Smooth muscle cell (in vitro differentiated cells): ENCODE measurements around the gene KRT82. TPM values are rescaled to one million over a fixed set of nuclear protein-coding genes. Genes with fewer than 3 reads are reported as not detected.

ENCODE experiments used
- DNase-seq: peaks from one replicate; lab custom pipeline; 2025; ENCODE audit not compliant: unreplicated experiment; lab: John Stamatoyannopoulos, UW
- H2AFZ ChIP-seq: fragments of 200-600 bp; sonication (generic); 2 replicates; pipeline ENCODE4 v1.6.0; 2016; ENCODE audit warnings: antibody characterized with exemption, low read depth, mild to moderate bottlenecking
- H3F3A ChIP-seq: fragments of 200-600 bp; sonication (generic); 2 replicates; pipeline ENCODE4 v1.6.0; 2017; ENCODE audit warnings: antibody characterized with exemption, low read depth
- H3K27ac ChIP-seq: fragments of 200-600 bp; sonication (generic); 2 replicates; pipeline ENCODE4 v1.5.1; 2016; ENCODE audit warnings: low read depth, mild to moderate bottlenecking
- H3K27me3 ChIP-seq: fragments of 200-600 bp; sonication (generic); 2 replicates; pipeline ENCODE4 v1.6.1; 2016; ENCODE audit warnings: low read depth, mild to moderate bottlenecking
- H3K36me3 ChIP-seq: fragments of 200-600 bp; sonication (generic); 2 replicates; pipeline ENCODE4 v1.5.1; 2016; ENCODE audit warnings: low read depth
- H3K4me1 ChIP-seq: fragments of 200-600 bp; sonication (generic); 2 replicates; pipeline ENCODE4 v1.5.1; 2016; ENCODE audit warnings: low read depth
- H3K4me2 ChIP-seq: fragments of 200-600 bp; sonication (generic); 2 replicates; pipeline ENCODE4 v1.6.0; 2016; ENCODE audit warnings: mild to moderate bottlenecking
- H3K4me3 ChIP-seq: fragments of 200-600 bp; sonication (generic); 2 replicates; pipeline ENCODE4 v1.5.1; 2016; ENCODE audit warnings: mild to moderate bottlenecking
- H3K79me2 ChIP-seq: fragments of 200-600 bp; sonication (generic); 2 replicates; pipeline ENCODE4 v1.6.0; 2016; ENCODE audit warnings: low read depth, mild to moderate bottlenecking
- H3K9ac ChIP-seq: fragments of 200-600 bp; sonication (generic); 2 replicates; pipeline ENCODE4 v1.6.0; 2016; ENCODE audit warnings: low read depth
- H3K9me3 ChIP-seq: fragments of 200-600 bp; sonication (generic); replicated peaks from 2 replicates; pipeline ENCODE4 v1.5.1; 2016; ENCODE audit warnings: low read depth
- H4K20me1 ChIP-seq: fragments of 200-600 bp; sonication (generic); 2 replicates; pipeline ENCODE4 v1.6.0; 2016; ENCODE audit warnings: low read depth
- CTCF ChIP-seq: fragments of 200-600 bp; sonication (generic); IDR thresholded peaks from 2 replicates; pipeline ENCODE4 v1.5.1; 2017; ENCODE audit warnings: borderline replicate concordance, mild to moderate bottlenecking, antibody characterized with exemption; ENCODE audit not compliant: insufficient read depth, poor library complexity, severe bottlenecking
- WGBS: methylation state at CpG from one replicate; pipeline ENCODE4 v1.1.7; 2016; ENCODE audit warnings: low lambda C conversion rate; 5-methylcytosine and 5-hydroxymethylcytosine counted together
- polyA plus RNA-seq: library from polyadenylated mRNA; unstranded; fragments of >200 nt; fragmentation: Nextera tagmentation; extraction: Ambion mirVana; gene quantifications from 2 replicates; pipeline ENCODE4 v1.2.1, GENCODE V29; 2016
- total RNA-seq: library from RNA; depleted of rRNA; stranded (reverse); fragments of >200 nt; gene quantifications from 2 replicates; pipeline ENCODE4 v1.2.3, GENCODE V29; 2014

Gene KRT82
- total and polyA plus RNA-seq, 2 experiments from 2014 or later, result 0.23 TPM; not detected in 1

- no peaks in the 10 kb centered on the region for H3K79me2 ChIP-seq
- no peaks in the 10 kb centered on the region for H3K9me3 ChIP-seq
- H3K27ac ChIP-seq, result no peak overlapping the region
- DNase-seq, result no peak
- TF ChIP-seq CTCF, result peak; percentile 23
- H4K20me1 ChIP-seq, result no peaks in the 10 kb centered on the region
- no peaks in the 10 kb centered on the region for H3K36me3 ChIP-seq
- H3K4me1 ChIP-seq, result no peaks in the 10 kb centered on the region
- H3K27me3 ChIP-seq, result peaks cover 16% of the 10 kb centered on the region
- WGBS, result 80% methylated on average over 11 of the region's 11 CpGs
- no peak overlapping the region for H3K4me3 ChIP-seq
- H3K4me2 ChIP-seq, result no peak overlapping the region
- H3K9ac ChIP-seq, result no peak overlapping the region
- H3F3A ChIP-seq, result no peaks in the 10 kb centered on the region
- H2AFZ ChIP-seq, result no peak overlapping the region
These were observed 43.9 kb downstream of the KRT82 start for GRCh38 chr12:52362118-52362726.

- 92% methylated on average over 1 of the region's 1 CpG for WGBS
- Histone ChIP-seq H3F3A (no peaks in the 10 kb centered on the region), H3K36me3 (no peaks in the 10 kb centered on the region), H3K9ac (no peak overlapping the region), H3K4me2 (no peak overlapping the region), H3K79me2 (no peaks in the 10 kb centered on the region), H3K9me3 (no peaks in the 10 kb centered on the region), H3K4me3 (no peak overlapping the region), H3K27me3 (peaks cover 14% of the 10 kb centered on the region), H3K4me1 (no peaks in the 10 kb centered on the region), H4K20me1 (no peaks in the 10 kb centered on the region), H3K27ac (no peak overlapping the region), H2AFZ (no peak overlapping the region)
- TF ChIP-seq CTCF, result no peak
- DNase-seq, result no peak
These were observed 44.6 kb downstream of the KRT82 start for GRCh38 chr12:52361553-52361952.

- H3K4me3 ChIP-seq, result no peak overlapping the region
- peaks cover 14% of the 10 kb centered on the region for H3K27me3 ChIP-seq
- no peaks in the 10 kb centered on the region for H3K4me1 ChIP-seq
- no peak for DNase-seq
- no peak for TF ChIP-seq CTCF
- no peaks in the 10 kb centered on the region for H4K20me1 ChIP-seq
- H3K9ac ChIP-seq, result no peak overlapping the region
- no peak overlapping the region for H3K27ac ChIP-seq
- H3K9me3 ChIP-seq, result no peaks in the 10 kb centered on the region
- no peaks in the 10 kb centered on the region for H3K79me2 ChIP-seq
- H3K4me2 ChIP-seq, result no peak overlapping the region
- no peak overlapping the region for H2AFZ ChIP-seq
- WGBS, result 89% methylated on average over 13 of the region's 13 CpGs
- no peaks in the 10 kb centered on the region for H3F3A ChIP-seq
- H3K36me3 ChIP-seq, result no peaks in the 10 kb centered on the region
These were observed 45.4 kb downstream of the KRT82 start for GRCh38 chr12:52360663-52361271.

- H3K4me3 ChIP-seq, result no peak overlapping the region
- DNase-seq, result no peak
- H3K36me3 ChIP-seq, result no peaks in the 10 kb centered on the region
- H3K27me3 ChIP-seq, result peaks cover 19% of the 10 kb centered on the region
- no peak overlapping the region for H3K4me2 ChIP-seq
- no peak for TF ChIP-seq CTCF
- no peak overlapping the region for H3K9ac ChIP-seq
- H3K4me1 ChIP-seq, result no peaks in the 10 kb centered on the region
- H3K27ac ChIP-seq, result no peak overlapping the region
- H2AFZ ChIP-seq, result no peak overlapping the region
- H3K9me3 ChIP-seq, result no peaks in the 10 kb centered on the region
- no peaks in the 10 kb centered on the region for H3F3A ChIP-seq
- no peaks in the 10 kb centered on the region for H3K79me2 ChIP-seq
- WGBS, result 92% methylated on average over 7 of the region's 7 CpGs
- H4K20me1 ChIP-seq, result no peaks in the 10 kb centered on the region
These were observed 46.0 kb downstream of the KRT82 start for GRCh38 chr12:52360106-52360662.
